ENCODE data around the gene RNF227. TPM values are rescaled to one million over a fixed set of nuclear protein-coding genes. Genes with fewer than 3 reads are reported as not detected.
"Not testable (repeated sequence)": the region's sequence is repeated elsewhere in the genome, so short reads cannot be mapped to it uniquely, and the experiment has no call there.

The RNF227 gene
- total and polyA plus RNA-seq, 7 donors, result 0.69 to 4.5 (median 3.6) TPM

DNA sequence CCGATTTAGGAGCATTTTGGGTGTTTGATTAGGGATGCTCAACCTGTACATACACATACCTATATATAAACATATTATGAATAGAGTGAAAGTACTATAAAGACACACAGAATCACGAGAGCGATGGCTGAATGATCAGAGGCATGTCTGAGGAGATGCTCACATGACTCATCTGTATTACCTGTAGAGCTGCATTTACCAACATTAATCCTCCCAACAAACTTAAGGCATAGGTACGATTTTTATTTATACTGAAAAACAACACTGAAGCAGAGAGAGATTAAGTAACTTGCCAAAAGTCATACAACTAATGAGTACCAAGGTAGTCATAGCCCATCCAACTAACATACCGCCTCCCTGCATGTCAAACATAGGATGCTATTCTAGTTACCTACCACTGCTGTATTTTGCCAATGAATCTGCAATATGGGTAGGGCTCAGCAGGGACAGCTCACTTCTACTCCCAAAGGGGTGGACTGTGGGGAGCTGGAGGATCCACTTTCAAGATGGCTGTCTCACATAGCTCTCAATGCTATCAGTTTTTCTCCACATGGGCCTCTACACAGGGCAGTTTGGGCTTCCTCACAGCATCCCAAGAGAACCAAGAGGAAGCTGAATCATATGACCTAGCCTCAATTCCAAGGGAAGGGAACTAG lies 51.0 kb downstream of the RNF227 start:
- H3K36me3 ChIP-seq, result peaks cover 0 to 13% (median 0%) of the 10 kb centered on the region in 4 donors
- no peaks in the 10 kb centered on the region for H3K27me3 ChIP-seq
- no peak overlapping the region for H3K4me3 ChIP-seq
- H3K27ac ChIP-seq, result no peak overlapping the region
- no peak for TF ChIP-seq CTCF (IDR thresholded peaks at IDR 0.05)
- no peak for TF ChIP-seq EP300 (IDR thresholded peaks at IDR 0.05)
- TF ChIP-seq POLR2A (IDR thresholded peaks at IDR 0.05), result no peak
- no peak for TF ChIP-seq POLR2AphosphoS5 (IDR thresholded peaks at IDR 0.05)
- DNase-seq, result no peak
- H3K9me3 ChIP-seq, result no peaks in the 10 kb centered on the region
- 94 to 95% methylated on average over 5 of the region's 5 CpGs for whole genome bisulfite sequencing, 2 donors
- intact Hi-C loops (cut with DNase I), result loop anchor here (2.0 to 5.0 kb wide), 2 partner anchors 16 to 192 kb away; no protein-coding TSS in a partner anchor
- peaks cover 0 to 7% (median 0%) of the 10 kb centered on the region in 4 donors for H3K4me1 ChIP-seq

- H3K9me3 ChIP-seq, H3K27me3 ChIP-seq, DNase-seq, H3K4me1 ChIP-seq, H3K27ac ChIP-seq, H3K4me3 ChIP-seq: not testable (repeated sequence)
- H3K36me3 ChIP-seq, result peaks cover 0 to 20% (median 0%) of the 10 kb centered on the region in 4 donors
- WGBS, 2 donors, result 50 to 75% methylated on average over 5 of the region's 5 CpGs
- intact Hi-C loops (cut with DNase I), result loop anchor here (2.0 to 5.0 kb wide), 2 partner anchors 16 to 193 kb away; no protein-coding TSS in a partner anchor
Observed at GRCh38 chr17:7864384-7864783, 51.7 kb downstream of the RNF227 start.

Small RNA genes lying within 50 kb of the gene (small RNA-seq; reads per million reads assigned to genes)
- 0 to 27.3 (median 2.2) reads per million in 3 donors for gene SCARNA21

Other genes with a start within 250 kb of the RNF227 start
- 10 to 100 TPM; 14.0 to 31.5 (median 15.9) TPM for gene TP53, start 228.8 kb downstream of the RNF227 start, total RNA-seq
- 10 to 100 TPM; 14.4 to 45.3 (median 16.2) TPM for gene TP53, start 228.8 kb downstream of the RNF227 start, polyA plus RNA-seq
- gene WRAP53, start 227.8 kb downstream of the RNF227 start, total RNA-seq, result 10 to 100 TPM in 1 of 4 donors, 1 to 10 TPM in 3; 3.9 to 16.3 (median 4.8) TPM
- 10 to 100 TPM in 1 of 3 donors, 1 to 10 TPM in 2; 3.6 to 15.5 (median 7.6) TPM for gene WRAP53, start 227.8 kb downstream of the RNF227 start, polyA plus RNA-seq
- gene EFNB3, start 211.1 kb downstream of the RNF227 start, total RNA-seq, result under 1 TPM; 0.28 to 0.71 (median 0.44) TPM
- 1 to 10 TPM in 1 of 3 donors, not detected in 2; 1.0 TPM for gene EFNB3, start 211.1 kb downstream of the RNF227 start, polyA plus RNA-seq
- gene DNAH2, start 198.5 kb downstream of the RNF227 start, total RNA-seq, result under 1 TPM in 3 of 4 donors, not detected in 1; under 0.01 to 0.36 (median 0.28) TPM
- gene DNAH2, start 198.5 kb downstream of the RNF227 start, polyA plus RNA-seq, result under 1 TPM in 1 of 3 donors, not detected in 2; 0.32 TPM
- gene KDM6B, start 82.1 kb downstream of the RNF227 start, total RNA-seq, result 10 to 100 TPM in 1 of 4 donors, 1 to 10 TPM in 3; 6.1 to 11.6 (median 8.5) TPM
- 10 to 100 TPM in 1 of 3 donors, 1 to 10 TPM in 2; 5.5 to 19.4 (median 6.0) TPM for gene KDM6B, start 82.1 kb downstream of the RNF227 start, polyA plus RNA-seq
- 10 to 100 TPM in 3 of 4 donors, 1 to 10 TPM in 1; 6.8 to 19.9 (median 10.5) TPM for gene TMEM88, start 61.2 kb downstream of the RNF227 start, total RNA-seq
- 10 to 100 TPM in 1 of 3 donors, 1 to 10 TPM in 2; 2.4 to 11.4 (median 9.0) TPM for gene TMEM88, start 61.2 kb downstream of the RNF227 start, polyA plus RNA-seq
- 100 to 1,000 TPM in 3 of 4 donors, 10 to 100 TPM in 1; 92.4 to 206 (median 106) TPM for gene NAA38, start 58.7 kb downstream of the RNF227 start, total RNA-seq
- 100 to 1,000 TPM in 2 of 3 donors, 10 to 100 TPM in 1; 99.4 to 148 (median 138) TPM for gene NAA38, start 58.7 kb downstream of the RNF227 start, polyA plus RNA-seq
- 10 to 100 TPM in 2 of 4 donors, 1 to 10 TPM in 2; 7.1 to 14.4 (median 10.7) TPM for gene CYB5D1, start 58.3 kb downstream of the RNF227 start, total RNA-seq
- gene CYB5D1, start 58.3 kb downstream of the RNF227 start, polyA plus RNA-seq, result 1 to 10 TPM; 4.2 to 8.6 (median 4.6) TPM
- 100 to 1,000 TPM in 3 of 4 donors, 10 to 100 TPM in 1; 97.2 to 147 (median 117) TPM for gene CHD3, start 27.5 kb downstream of the RNF227 start, total RNA-seq
- 10 to 100 TPM; 33.8 to 88.9 (median 47.4) TPM for gene CHD3, start 27.5 kb downstream of the RNF227 start, polyA plus RNA-seq
- 1 to 10 TPM in 1 of 4 donors, under 1 TPM in 2, not detected in 1; 0.54 to 2.1 (median 0.66) TPM for gene KCNAB3, start 13.6 kb upstream of the RNF227 start, total RNA-seq
- gene KCNAB3, start 13.6 kb upstream of the RNF227 start, polyA plus RNA-seq, result 1 to 10 TPM in 1 of 3 donors, under 1 TPM in 2; 0.60 to 5.5 (median 0.69) TPM
- 10 to 100 TPM; 33.5 to 66.5 (median 45.7) TPM for gene TRAPPC1, start 15.7 kb upstream of the RNF227 start, total RNA-seq
- 100 to 1,000 TPM; 123 to 170 (median 123) TPM for gene TRAPPC1, start 15.7 kb upstream of the RNF227 start, polyA plus RNA-seq
- gene CNTROB, start 15.9 kb upstream of the RNF227 start, total RNA-seq, result 10 to 100 TPM; 11.8 to 40.4 (median 30.0) TPM
- 10 to 100 TPM; 16.6 to 33.3 (median 16.8) TPM for gene CNTROB, start 15.9 kb upstream of the RNF227 start, polyA plus RNA-seq
- gene GUCY2D, start 86.3 kb upstream of the RNF227 start, total RNA-seq, result not detected
- under 1 TPM in 1 of 3 donors, not detected in 2; 0.04 TPM for gene GUCY2D, start 86.3 kb upstream of the RNF227 start, polyA plus RNA-seq
- 1 to 10 TPM; 2.8 to 5.3 (median 4.3) TPM for gene ALOX15B, start 122.8 kb upstream of the RNF227 start, total RNA-seq
- 1 to 10 TPM; 1.2 to 3.2 (median 1.8) TPM for gene ALOX15B, start 122.8 kb upstream of the RNF227 start, polyA plus RNA-seq
- gene ALOX12B, start 171.4 kb upstream of the RNF227 start, total RNA-seq, result not detected
- gene ALOX12B, start 171.4 kb upstream of the RNF227 start, polyA plus RNA-seq, result under 1 TPM in 1 of 3 donors, not detected in 2; 0.52 TPM
- gene ALOXE3, start 202.2 kb upstream of the RNF227 start, total RNA-seq, result not detected
- under 1 TPM in 1 of 3 donors, not detected in 2; 0.17 TPM for gene ALOXE3, start 202.2 kb upstream of the RNF227 start, polyA plus RNA-seq
- gene HES7, start 207.8 kb upstream of the RNF227 start, total RNA-seq, result not detected
- gene HES7, start 207.8 kb upstream of the RNF227 start, polyA plus RNA-seq, result under 1 TPM in 1 of 3 donors, not detected in 2; 0.16 TPM
- gene PER1, start 236.1 kb upstream of the RNF227 start, total RNA-seq, result 100 to 1,000 TPM in 2 of 4 donors, 10 to 100 TPM in 2; 60.3 to 153 (median 84.5) TPM
- gene PER1, start 236.1 kb upstream of the RNF227 start, polyA plus RNA-seq, result 10 to 100 TPM; 30.5 to 67.7 (median 34.2) TPM
- 10 to 100 TPM; 20.4 to 29.6 (median 27.3) TPM for gene VAMP2, start 246.7 kb upstream of the RNF227 start, total RNA-seq
- gene VAMP2, start 246.7 kb upstream of the RNF227 start, polyA plus RNA-seq, result 10 to 100 TPM; 37.7 to 57.1 (median 54.9) TPM

Measured in sigmoid colon (tissue), 7 donors.